Transverse colon (tissue), 4 donors: ENCODE measurements around the gene ARHGEF10L.

Experiments used
- CTCF ChIP-seq, 5 experiments: fragments of 200-600 bp in 3 of 5; fragments of 450-650 bp in 2 of 5; sonication (generic) in 3 of 5; IDR thresholded peaks; 1 replicate in 2 of 5; 2 replicates in 3 of 5; pipeline ENCODE4 v1.5.1; 2016 to 2017; ENCODE audit warnings: antibody characterized with exemption in 5 of 5, inconsistent platforms in 3 of 5, mild to moderate bottlenecking in 2 of 5, moderate library complexity in 1 of 5
- EP300 ChIP-seq: sonication (generic); formaldehyde crosslinking; IDR thresholded peaks from one replicate; pipeline ENCODE4 v1.6.1; 2017; ENCODE audit warnings: antibody characterized with exemption, low read depth
- POLR2A ChIP-seq: fragments of 450-650 bp; IDR thresholded peaks from one replicate; pipeline ENCODE4 v1.6.1; 2016; ENCODE audit warnings: antibody characterized with exemption, mild to moderate bottlenecking, moderate library complexity
- POLR2AphosphoS5 ChIP-seq, 3 donors: sonication (generic); formaldehyde crosslinking; IDR thresholded peaks; one replicate each; pipeline ENCODE4 v1.6.1; 2016; ENCODE audit warnings: antibody characterized with exemption in 3 of 3

GRCh38 chr1:17610713-17611112 lies 71.2 kb downstream of the ARHGEF10L start:
- TF ChIP-seq CTCF (IDR thresholded peaks at IDR 0.05) (no peak), POLR2A (no peak), POLR2AphosphoS5 (IDR thresholded peaks at IDR 0.05) (no peak), EP300 (no peak)
